GM10266 (cell line): ENCODE measurements around the gene HIRA.
"Not testable (repeated sequence)": the region's sequence is repeated elsewhere in the genome, so short reads cannot be mapped to it uniquely, and the experiment has no call there.

Experiments
- DNase-seq: peaks from one replicate; pipeline ENCODE4 v3.0.0; 2012; ENCODE audit errors: extremely low spot score
- TF ChIP-seq, protein P1 (sequence below): IDR thresholded peaks from 2 replicates; pipeline ENCODE4 v1.5.1; 2012; ENCODE audit warnings: mild to moderate bottlenecking, low read depth; ENCODE audit not compliant: control insufficient read depth, insufficient read depth; ENCODE audit errors: missing control alignments

HIRA gene

DNA sequence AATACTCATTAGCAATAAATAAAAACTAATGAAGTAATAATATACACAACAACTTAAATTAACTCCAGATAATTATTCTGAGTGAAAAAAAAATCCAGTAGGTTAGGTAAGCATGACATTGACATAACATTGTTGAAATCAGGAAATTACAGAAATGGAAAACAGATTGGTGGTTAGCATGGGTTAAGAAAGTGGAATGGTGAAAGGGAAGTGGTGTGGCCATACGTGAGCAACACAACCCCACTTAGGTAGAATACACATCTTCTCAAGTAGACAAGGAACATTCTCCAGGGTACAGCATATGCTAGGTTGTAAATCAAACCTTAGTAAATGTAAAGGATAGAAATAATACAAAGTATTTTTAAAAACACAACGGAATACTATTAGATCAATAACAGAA is 109.8 kb downstream of the HIRA start:
- no peak for DNase-seq
- TF ChIP-seq, protein P1, sequence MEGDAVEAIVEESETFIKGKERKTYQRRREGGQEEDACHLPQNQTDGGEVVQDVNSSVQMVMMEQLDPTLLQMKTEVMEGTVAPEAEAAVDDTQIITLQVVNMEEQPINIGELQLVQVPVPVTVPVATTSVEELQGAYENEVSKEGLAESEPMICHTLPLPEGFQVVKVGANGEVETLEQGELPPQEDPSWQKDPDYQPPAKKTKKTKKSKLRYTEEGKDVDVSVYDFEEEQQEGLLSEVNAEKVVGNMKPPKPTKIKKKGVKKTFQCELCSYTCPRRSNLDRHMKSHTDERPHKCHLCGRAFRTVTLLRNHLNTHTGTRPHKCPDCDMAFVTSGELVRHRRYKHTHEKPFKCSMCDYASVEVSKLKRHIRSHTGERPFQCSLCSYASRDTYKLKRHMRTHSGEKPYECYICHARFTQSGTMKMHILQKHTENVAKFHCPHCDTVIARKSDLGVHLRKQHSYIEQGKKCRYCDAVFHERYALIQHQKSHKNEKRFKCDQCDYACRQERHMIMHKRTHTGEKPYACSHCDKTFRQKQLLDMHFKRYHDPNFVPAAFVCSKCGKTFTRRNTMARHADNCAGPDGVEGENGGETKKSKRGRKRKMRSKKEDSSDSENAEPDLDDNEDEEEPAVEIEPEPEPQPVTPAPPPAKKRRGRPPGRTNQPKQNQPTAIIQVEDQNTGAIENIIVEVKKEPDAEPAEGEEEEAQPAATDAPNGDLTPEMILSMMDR: no peak

- not testable (repeated sequence) for DNase-seq
These were observed 111.4 kb downstream of the HIRA start for GRCh38 chr22:19320136-19320535.

DNA sequence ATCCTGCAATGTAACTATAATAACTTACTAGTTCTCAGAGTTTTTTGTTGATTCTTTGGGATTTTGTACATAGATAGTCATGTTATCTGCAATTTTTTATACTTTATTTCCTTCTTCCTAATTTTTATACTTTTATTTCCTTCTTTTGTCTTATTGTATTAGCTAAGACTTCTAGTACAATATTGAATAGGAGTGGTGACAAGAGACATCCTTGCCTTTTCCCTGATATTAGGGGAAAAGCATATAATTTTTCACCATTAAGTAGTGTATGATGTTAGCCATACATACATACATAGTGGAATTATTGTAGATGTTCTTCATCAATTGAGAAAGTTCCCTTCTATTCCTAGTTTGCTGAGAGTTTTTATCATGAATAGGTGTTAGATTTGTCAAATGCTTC is 112.3 kb downstream of the HIRA start:
- no peak for DNase-seq
- TF ChIP-seq, protein P1: no peak

GRCh38 chr22:19317865-19318264 is 113.7 kb downstream of the HIRA start:
- DNase-seq: no peak
- TF ChIP-seq, protein P1: no peak

- DNase-seq: no peak
- TF ChIP-seq, protein P1: no peak
These were observed 123.7 kb downstream of the HIRA start for GRCh38 chr22:19307872-19308271.

DNA sequence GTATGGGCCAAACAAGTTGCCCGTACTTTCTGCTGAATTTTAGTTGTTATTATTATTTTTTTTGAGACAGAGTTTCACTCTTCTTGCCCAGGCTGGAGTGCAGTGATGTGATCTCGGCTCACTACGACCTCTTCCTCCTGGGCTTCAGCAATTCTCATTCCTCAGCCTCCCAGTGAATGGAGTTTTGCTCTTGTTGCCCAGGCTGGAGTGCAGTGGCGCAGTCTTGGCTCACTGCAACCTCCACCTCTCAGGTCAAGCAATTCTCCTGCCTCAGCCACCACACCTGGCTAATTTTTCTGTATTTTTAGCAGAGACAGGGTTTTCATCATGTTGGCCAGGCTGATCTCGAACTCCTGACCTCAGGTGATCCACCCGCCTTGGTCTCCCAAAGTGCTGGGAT is 125.0 kb downstream of the HIRA start:
- not testable (repeated sequence) for DNase-seq

GRCh38 chr22:19304547-19304946 is 127.0 kb downstream of the HIRA start:
- TF ChIP-seq, protein P1: no peak
- DNase-seq: no peak

DNA sequence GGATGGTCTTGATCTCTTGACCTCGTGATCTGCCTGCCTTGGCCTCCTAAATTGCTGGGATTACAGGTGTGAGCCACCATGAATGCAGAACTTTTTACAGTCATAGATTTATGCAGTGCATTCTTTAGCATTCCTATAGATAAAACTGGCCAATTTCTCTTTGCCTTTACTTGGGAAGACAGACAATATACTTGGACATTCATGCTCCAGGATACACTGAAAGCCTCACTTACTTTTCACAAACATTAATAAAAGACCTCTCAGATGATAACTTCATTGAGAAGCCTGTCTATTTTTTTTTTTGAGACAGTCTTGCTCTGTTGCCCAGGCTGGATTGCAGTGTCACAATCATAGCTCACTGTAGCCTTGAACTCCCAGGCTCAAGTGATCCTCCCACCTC is 127.7 kb downstream of the HIRA start:
- TF ChIP-seq, protein P1: no peak
- DNase-seq: no peak

DNA sequence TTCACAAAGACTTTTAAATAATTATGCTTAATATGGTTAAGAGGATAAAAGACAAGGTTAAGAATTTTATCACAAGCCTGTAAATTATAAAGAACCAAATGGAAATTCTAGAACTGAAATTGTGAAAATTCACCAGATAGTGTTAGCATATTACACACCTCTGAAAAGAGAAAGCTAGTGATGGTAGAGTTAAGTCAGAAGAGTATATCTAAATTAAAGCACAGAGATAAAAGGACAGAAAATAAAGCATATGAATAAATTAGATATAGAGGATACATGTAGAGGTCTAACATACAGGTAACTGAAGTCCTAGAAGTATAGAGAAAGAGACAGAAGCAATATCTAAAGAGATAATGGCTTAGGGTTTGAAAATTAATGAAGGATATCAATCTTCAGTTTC is 135.8 kb downstream of the HIRA start:
- DNase-seq: no peak

More for the DNA sequence above, 135.8 kb downstream of the HIRA start:
- TF ChIP-seq, protein P1: no peak
